Psoas muscle (tissue), 8 donors: ENCODE measurements around the gene ZNF593. TPM values are rescaled to one million over a fixed set of nuclear protein-coding genes. Genes with fewer than 3 reads are reported as not detected.

Experiments
- ATAC-seq, 4 donors: fragments of 200-7000 bp; cut with Tn5 transposase; one replicate each; pipeline ENCODE4 v1.9.1; 2020; ENCODE audit warnings: moderate library complexity in 3 of 4, mild to moderate bottlenecking in 2 of 4
- DNase-seq, 2 donors: peaks; one replicate each; pipeline ENCODE4 v3.0.0-alpha.2; 2020
- H3K27ac ChIP-seq: fragments of 200-600 bp; one replicate; pipeline ENCODE4 v1.8.0; 2022
- H3K27me3 ChIP-seq, 3 donors: fragments of 200-600 bp in 1 of 3; one replicate each; pipeline versions ENCODE4 v1.6.1 to v1.8.0; 2013 to 2022; ENCODE audit warnings: low read length in 2 of 3, mild to moderate bottlenecking in 2 of 3, moderate library complexity in 1 of 3; ENCODE audit not compliant: insufficient read depth in 3 of 3
- H3K36me3 ChIP-seq, 2 donors: fragments of 200-600 bp in 1 of 2; one replicate each; pipeline versions ENCODE4 v1.6.1 to v1.8.0; 2013 to 2022; ENCODE audit warnings: low read depth in 1 of 2, mild to moderate bottlenecking in 1 of 2, moderate library complexity in 1 of 2; ENCODE audit not compliant: insufficient read depth in 1 of 2
- H3K4me1 ChIP-seq: fragments of 200-600 bp; one replicate; pipeline ENCODE4 v1.8.0; 2022
- H3K4me3 ChIP-seq: fragments of 200-600 bp; one replicate; pipeline ENCODE4 v1.8.0; 2022; ENCODE audit warnings: mild to moderate bottlenecking
- H3K9me3 ChIP-seq: fragments of 200-600 bp; one replicate; pipeline ENCODE4 v1.8.0; 2022
- WGBS, 3 donors: extraction: QIAGEN DNeasy Blood & Tissue Kit; methylation state at CpG; one replicate each; pipeline versions ENCODE4 v1.1.6 to v1.1.7; 2013; 5-methylcytosine and 5-hydroxymethylcytosine counted together
- intact Hi-C, 2 donors: fragments of 100-400 bp; cut with DNase I; formaldehyde crosslinking; loops; one replicate each; pipeline versions ENCODE4 v1.11.0 to v1.14.2; 2022
- polyA plus RNA-seq, 3 donors: library from polyadenylated mRNA; stranded (reverse); fragments of 200-250 nt; gene quantifications; one replicate each; pipeline ENCODE4 v1.2.3, GENCODE V29; 2013
- total RNA-seq, 4 donors: library from RNA; stranded (reverse); fragmentation: NEBNext Ultra II Directional in 2 of 4; extraction: Animal tissue kit (Norgen Biotek cat#: 25700) in 2 of 4; gene quantifications; one replicate each; pipeline versions ENCODE4 v1.2.1 to v1.2.4, GENCODE V29; 2021 to 2023
- TF ChIP-seq, protein P1 (sequence below): fragments of 200-600 bp; IDR thresholded peaks from one replicate; pipeline ENCODE4 v1.8.0; 2022; ENCODE audit warnings: antibody characterized with exemption
- donor health status: healthy with polysubstance abuse.
- donor health status: DM: no; HTN: no; CAD: no; lungs with moderate emphysema.
- donor health status: Bipolar disorder and iron deficiency.
- donor health status: healthy.
- donor health status: DM: yes; HTN: yes; CAD: no.
- donor health status: DM: no; HTN: no; CAD: no.
- donor health status: DM: no; HTN: no; CAD: no.
- donor health status: DM: yes; HTN: yes; CAD: no.

The ZNF593 gene
- total and polyA plus RNA-seq, 7 donors = 65.7 to 236 (median 79.4) TPM

- intact Hi-C loops = no loop called here
- TF ChIP-seq, protein P1, sequence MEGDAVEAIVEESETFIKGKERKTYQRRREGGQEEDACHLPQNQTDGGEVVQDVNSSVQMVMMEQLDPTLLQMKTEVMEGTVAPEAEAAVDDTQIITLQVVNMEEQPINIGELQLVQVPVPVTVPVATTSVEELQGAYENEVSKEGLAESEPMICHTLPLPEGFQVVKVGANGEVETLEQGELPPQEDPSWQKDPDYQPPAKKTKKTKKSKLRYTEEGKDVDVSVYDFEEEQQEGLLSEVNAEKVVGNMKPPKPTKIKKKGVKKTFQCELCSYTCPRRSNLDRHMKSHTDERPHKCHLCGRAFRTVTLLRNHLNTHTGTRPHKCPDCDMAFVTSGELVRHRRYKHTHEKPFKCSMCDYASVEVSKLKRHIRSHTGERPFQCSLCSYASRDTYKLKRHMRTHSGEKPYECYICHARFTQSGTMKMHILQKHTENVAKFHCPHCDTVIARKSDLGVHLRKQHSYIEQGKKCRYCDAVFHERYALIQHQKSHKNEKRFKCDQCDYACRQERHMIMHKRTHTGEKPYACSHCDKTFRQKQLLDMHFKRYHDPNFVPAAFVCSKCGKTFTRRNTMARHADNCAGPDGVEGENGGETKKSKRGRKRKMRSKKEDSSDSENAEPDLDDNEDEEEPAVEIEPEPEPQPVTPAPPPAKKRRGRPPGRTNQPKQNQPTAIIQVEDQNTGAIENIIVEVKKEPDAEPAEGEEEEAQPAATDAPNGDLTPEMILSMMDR = no peak
- Histone ChIP-seq H3K4me1 (peaks cover 7% of the 10 kb centered on the region), H3K36me3 (peaks cover 0 to 63% of the 10 kb centered on the region in 2 donors), H3K27ac (no peak overlapping the region), H3K9me3 (no peaks in the 10 kb centered on the region), H3K4me3 (no peak overlapping the region), H3K27me3 (no peaks in the 10 kb centered on the region)
- ATAC-seq (no peak), DNase-seq (no peak)
- WGBS, 3 donors = 92 to 97% (median 95%) methylated on average over 6 of the region's 6 CpGs
Observed at GRCh38 chr1:26187882-26188281, 18.2 kb downstream of the ZNF593 start.

DNA sequence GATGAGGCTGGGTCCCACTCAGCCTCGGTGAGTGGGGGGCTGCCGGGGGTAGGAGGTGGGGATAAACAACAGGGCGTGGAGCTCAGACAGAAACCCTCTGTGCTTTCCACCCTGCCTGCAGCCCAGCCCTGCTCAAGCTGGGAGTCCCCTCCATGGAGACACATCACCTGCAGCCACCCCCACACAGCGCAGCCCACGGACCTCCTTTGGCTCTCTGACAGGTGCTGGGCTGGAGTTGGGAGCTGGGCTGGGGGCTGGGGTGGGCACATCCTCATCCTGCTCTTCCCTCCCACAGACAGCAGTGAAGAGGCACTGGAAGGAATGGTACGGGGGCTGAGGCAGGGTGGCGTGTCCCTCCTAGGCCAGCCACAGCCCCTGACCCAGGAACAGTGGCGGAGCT, 18.8 kb downstream of the ZNF593 start:
- DNase-seq = no peak
- H3K4me1 ChIP-seq = peaks cover 1% of the 10 kb centered on the region
- ATAC-seq = no peak
- 88 to 92% (median 91%) methylated on average over 6 to 8 of the region's 8 CpGs for WGBS, 3 donors
- TF ChIP-seq, protein P1 = no peak
- no peak overlapping the region for H3K4me3 ChIP-seq
- H3K27me3 ChIP-seq = no peaks in the 10 kb centered on the region
- intact Hi-C loops = no loop called here
- H3K9me3 ChIP-seq = no peaks in the 10 kb centered on the region
- no peak overlapping the region for H3K27ac ChIP-seq
- peaks cover 0 to 62% of the 10 kb centered on the region in 2 donors for H3K36me3 ChIP-seq

DNA sequence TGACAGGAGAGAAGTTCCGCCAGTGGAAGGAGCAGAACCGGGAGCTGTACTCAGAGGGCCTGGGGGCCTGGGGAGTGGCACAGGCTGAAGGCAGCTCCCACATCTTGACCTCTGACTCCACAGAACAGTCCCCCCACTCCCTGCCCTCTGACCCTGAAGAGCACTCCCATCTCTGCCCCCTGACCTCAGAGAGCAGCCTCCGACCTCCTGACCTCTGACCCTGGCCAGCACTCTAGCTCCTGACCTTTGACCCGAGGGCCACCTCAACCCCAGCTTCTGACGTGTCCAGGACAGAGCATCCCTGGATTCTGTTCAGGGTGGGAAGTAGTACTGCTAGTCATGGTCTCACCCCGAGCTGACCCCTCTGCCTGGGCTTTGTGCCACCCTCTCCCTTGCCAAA, 19.6 kb downstream of the ZNF593 start:
- 61 to 77% (median 65%) methylated on average over 6 of the region's 6 CpGs for WGBS, 3 donors

DNA sequence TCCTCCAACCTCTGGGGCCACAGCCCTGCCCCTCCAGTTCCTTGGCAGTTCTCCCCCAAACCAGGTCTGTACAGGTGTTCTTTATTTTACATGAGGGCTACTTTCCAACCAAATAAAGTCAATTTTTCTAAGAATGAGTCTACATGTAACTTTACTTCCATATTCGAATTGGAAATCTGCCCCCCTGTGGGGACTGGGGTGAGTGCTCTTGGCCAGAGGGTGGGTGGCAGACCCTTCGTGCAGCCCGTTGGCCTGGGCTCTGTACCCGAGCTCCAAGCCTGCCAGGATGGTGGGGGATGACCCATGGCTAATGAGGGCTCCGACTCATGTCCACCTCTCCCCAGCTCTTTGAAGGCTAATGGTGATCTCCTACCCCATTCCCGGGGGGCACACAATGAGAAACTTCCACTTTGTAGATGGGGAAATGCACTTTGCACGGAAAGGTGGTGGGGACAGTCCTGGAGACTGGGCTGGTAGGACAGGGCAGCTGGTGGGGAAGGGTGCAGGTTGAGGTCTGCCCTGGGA, 20.1 kb downstream of the ZNF593 start:
- H3K4me3 ChIP-seq = no peak overlapping the region
- peaks cover 0 to 51% of the 10 kb centered on the region in 2 donors for H3K36me3 ChIP-seq
- H3K9me3 ChIP-seq = no peaks in the 10 kb centered on the region
- no peak for DNase-seq
- 67 to 75% (median 72%) methylated on average over 7 of the region's 7 CpGs for WGBS, 3 donors
- TF ChIP-seq, protein P1 = no peak
- H3K4me1 ChIP-seq = no peaks in the 10 kb centered on the region
- intact Hi-C loops = no loop called here
- peak in 3 of 4 donors; percentile 17 to 45 (median 26) for ATAC-seq
- H3K27me3 ChIP-seq = no peaks in the 10 kb centered on the region
- no peak overlapping the region for H3K27ac ChIP-seq

More for the DNA sequence above, 19.6 kb downstream of the ZNF593 start:
- Histone ChIP-seq H3K27me3 (no peaks in the 10 kb centered on the region), H3K9me3 (no peaks in the 10 kb centered on the region), H3K4me3 (no peak overlapping the region), H3K4me1 (no peaks in the 10 kb centered on the region), H3K36me3 (peaks cover 0 to 56% of the 10 kb centered on the region in 2 donors), H3K27ac (no peak overlapping the region)
- TF ChIP-seq, protein P1 = no peak
- intact Hi-C loops = no loop called here
- no peak for DNase-seq
- ATAC-seq = peak in 1 of 4 donors; percentile 17
